Measurements from ENCODE around the gene NR1H4.
"Not testable (repeated sequence)": the region's sequence is repeated elsewhere in the genome, so short reads cannot be mapped to it uniquely, and the experiment has no call there.

The NR1H4 gene

GRCh38 chr12:100473050-100473715, 483 bp upstream of the NR1H4 start:
- DNase-seq, result no peak

DNA sequence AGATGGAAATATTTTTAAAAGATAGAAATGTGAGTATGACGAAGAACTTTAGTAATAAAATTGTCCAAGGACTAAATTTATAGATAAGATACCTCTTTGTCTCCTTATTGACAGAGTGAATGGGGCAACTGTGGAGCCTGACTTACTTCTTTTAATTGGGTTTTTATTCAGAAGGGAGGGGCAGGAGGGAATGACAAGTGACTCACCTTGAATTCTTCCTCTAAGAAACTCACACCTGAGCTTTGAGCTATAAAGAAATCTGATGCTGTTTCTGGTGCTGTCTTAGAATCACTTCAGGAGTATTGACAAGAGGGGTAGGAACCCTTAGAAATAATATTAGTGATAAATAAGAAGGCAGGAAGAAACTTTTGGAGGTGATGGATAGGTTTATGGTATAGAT, 951 bp downstream of the NR1H4 start:
- no peak for DNase-seq

- DNase-seq, result no peak
These were observed 2.5 kb downstream of the NR1H4 start for GRCh38 chr12:100476013-100476751.

- no peak for DNase-seq
These were observed 7.4 kb downstream of the NR1H4 start for GRCh38 chr12:100481021-100481420.

DNA sequence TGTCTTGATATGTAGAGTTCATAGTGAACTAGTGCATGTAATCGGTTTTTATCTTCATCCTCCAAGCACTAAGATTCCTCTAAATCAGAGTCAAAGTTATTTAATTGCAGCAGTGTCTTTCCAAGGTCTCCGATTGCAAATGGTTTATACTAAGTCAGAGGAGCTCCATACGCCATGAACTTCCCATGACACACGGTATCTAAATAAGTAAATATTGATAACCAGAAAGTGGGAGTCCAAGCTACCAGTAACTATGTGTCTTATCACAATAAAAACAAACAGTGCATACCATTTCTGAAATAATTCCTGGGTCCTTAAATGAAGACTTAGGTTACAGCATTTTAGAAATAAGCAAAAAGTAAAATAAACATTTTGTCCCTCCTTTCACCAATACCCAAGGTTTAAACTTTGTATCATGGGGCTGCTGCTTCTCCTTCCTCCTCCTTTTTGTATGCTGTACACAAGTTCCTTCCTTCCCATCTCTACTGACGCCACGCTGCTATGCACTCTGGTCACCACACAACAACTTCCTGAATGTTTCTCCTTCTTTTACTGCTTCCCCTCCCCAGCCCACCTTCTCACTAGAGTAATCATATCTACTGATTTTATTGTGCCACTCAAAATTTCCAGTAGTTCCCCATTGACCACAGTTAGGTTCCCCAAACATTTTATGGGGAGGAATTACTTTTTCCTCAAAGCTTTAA, 10.7 kb downstream of the NR1H4 start:
- DNase-seq, result no peak

- no peak for DNase-seq
These were observed 11.3 kb downstream of the NR1H4 start for GRCh38 chr12:100484891-100485471.

DNA sequence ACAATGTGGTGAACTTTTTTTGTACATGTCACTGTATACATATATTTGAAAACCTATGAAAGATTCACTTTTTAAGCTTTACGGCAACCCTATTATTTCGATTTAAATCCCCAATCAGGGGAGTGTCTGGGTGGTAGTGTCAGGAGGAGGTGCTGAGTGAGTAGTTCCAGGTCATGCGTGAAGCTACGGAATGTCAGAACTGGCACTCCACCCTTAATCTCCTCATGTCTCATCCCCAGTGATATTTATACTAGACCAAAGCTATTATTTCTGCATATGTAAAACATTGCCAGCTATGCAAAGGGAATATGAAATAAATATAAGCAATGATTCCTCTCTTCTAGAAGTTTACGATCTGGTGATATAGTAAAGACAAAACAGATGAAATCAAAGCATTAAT, 12.3 kb downstream of the NR1H4 start:
- DNase-seq, result no peak

GRCh38 chr12:100489251-100489820, 15.7 kb downstream of the NR1H4 start:
- no peak for DNase-seq

DNA sequence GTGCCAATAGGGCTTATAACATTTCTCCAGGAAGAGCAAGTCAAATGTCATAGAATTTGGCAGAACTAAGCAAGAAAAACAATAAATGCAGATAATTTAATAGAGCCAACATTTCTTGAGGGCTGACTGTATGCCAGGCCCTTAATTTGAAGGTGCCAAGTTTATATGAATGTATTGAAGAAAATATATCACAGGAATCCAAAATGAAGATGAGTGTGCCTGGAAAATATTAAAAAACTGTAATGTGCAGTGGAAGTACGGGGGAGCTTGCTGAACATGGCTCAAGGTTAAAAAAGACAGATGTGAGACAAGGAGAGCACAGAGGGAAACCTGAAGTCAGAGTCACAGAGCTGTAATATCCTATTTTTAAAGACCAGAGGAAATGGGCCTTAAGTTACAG, 16.4 kb downstream of the NR1H4 start:
- no peak for DNase-seq

DNA sequence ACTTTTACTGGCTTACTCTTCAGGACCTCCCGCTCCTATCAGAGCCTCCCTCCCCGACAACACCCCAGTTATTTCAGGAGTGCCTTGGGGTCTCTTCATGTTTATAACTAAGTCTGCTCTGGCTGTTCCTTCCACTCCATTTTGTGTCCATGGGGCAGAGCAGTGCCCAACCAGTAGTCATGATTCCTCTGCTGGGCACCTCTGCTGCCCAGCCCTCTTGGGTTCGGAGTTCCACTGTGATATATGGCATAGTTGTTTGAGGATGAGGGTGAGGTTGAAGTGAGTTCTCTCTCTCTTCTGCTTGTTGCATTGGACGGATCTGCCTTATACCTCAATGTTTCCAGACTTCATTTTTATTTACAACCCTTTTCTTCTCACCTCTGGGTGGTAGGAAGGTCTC, 17.4 kb downstream of the NR1H4 start:
- no peak for DNase-seq

DNA sequence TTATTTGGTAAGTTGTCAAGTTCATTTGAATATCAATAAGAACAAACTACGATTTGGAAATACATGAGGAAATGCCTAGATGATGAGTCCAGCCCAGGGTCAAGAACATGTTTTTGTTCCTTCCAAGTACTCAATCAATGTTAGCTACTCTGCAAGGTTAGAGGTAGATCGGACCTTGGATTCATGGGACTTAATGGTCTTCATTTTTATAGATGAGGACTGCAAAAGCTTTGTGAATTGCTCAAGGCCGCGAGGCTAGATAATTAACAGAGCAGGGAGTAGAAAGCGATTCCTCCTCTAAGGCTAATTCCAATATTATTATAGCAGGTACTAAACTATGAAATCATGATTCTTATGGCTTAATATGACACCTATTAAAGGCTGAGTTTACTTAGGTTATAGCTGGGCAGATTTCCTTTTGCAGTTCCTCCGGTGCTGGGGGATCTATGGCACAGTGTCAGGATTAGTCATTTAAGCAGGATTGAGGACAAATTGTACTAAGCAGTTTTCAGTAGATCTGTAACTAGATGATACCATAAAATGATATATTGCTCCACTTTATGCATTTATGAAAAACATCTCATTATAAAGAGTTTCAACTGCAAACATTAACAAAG, 19.8 kb downstream of the NR1H4 start:
- no peak for DNase-seq

DNA sequence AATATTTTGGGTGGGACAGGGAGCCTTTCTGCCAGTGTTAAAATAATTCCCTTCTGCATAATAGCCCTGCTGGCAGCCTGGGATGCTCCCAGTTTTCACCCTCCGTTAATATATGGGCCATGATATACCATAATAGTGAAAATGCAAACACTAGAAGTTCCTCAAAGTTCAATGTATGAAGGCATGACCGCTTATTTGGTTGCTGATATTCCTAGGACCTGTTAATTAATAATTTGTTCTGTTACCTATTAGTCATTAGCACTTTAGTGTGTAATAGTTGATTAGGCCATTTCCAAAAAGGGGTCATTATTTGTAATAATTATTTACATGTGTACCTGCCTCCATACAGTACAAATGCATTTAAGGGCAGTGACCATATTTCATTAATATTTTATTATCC, 20.4 kb downstream of the NR1H4 start:
- DNase-seq, result no peak

GRCh38 chr12:100494538-100494937, 20.9 kb downstream of the NR1H4 start:
- DNase-seq, result no peak

- no peak for DNase-seq
These were observed 23.6 kb downstream of the NR1H4 start for GRCh38 chr12:100497105-100497795.

- DNase-seq, result no peak
These were observed 24.5 kb downstream of the NR1H4 start for GRCh38 chr12:100498141-100498540.

DNA sequence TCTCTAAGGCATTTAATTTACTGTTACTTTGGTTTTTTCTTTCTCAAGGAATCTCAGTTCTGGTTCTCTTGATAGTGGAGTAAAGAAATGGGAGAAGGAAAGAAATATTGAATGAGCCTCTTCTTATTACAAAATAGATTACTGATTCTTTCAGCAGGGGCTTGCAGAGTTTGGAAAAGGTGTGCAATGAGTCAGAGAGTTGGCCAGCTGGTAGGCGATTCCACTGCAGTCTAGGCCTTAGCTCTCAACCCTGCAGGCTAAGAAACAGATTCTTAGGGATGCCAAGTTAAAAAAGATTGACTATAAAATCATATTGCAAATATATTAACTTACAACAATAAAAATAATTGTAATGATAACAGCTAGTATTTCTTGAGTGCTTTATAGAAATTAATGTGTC, 25.8 kb downstream of the NR1H4 start:
- DNase-seq, result no peak

DNA sequence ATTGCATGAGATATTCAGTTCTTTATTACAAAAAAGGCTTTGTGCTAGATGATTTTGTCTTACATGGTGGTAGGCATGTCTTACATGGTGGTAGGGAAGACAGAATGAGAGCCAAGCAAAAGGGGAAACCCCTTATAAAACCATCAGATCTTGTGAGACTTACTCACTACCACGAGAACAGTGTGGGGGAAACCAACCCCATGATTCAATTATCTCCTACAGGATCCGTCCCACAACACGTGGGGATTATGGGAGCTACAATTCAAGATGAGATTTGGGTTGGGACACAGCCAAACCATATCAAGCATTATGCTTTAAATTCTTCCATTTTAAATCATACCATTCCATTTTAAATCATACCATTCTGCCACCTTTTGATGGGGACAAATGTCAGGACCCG, 29.1 kb downstream of the NR1H4 start:
- DNase-seq, result not testable (repeated sequence)

DNA sequence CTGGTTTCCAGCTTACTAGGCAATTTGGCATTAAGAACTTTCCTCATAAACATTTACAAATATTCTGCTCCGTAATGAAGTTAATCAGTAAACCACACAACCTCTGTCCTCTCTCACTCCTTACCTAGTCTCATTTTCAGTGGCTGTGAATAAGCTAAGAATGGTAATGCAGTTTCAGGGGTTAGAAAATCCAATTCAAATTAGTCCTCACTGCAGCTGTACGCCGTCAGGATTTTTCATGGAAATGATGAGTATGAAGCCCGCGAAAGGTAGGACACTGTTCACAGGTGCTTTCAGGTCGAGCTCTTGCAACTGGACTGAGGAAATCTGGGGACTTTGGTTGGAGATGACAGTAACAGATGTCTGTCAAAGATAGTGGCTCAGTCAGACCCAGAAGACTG, 29.6 kb downstream of the NR1H4 start:
- DNase-seq, result no peak

GRCh38 chr12:100504804-100505203, 31.1 kb downstream of the NR1H4 start:
- no peak for DNase-seq

GRCh38 chr12:100508751-100509150, 35.1 kb downstream of the NR1H4 start:
- DNase-seq, result no peak

- DNase-seq, result no peak
These were observed 39.0 kb downstream of the NR1H4 start for GRCh38 chr12:100512692-100513091.

GRCh38 chr12:100515968-100516367, 42.3 kb downstream of the NR1H4 start:
- no peak for DNase-seq

All from stimulated activated naive CD4-positive, alpha-beta T cell treated with Interleukin-2 at 50 U/mL for 16 hours (primary cell).